ENCODE data around the gene CCSER2.

Gene CCSER2

GRCh38 chr10:84565881-84566582, 237.6 kb downstream of the CCSER2 start:
- Histone ChIP-seq H3F3A (ENCODE audit: low read depth) (no peaks in the 10 kb centered on the region), H3K9me2 (replicated peaks; ENCODE audit: low read depth, low read length) (no peaks in the 10 kb centered on the region), H3K4me3 (ENCODE audit: low read length, poor library complexity, severe bottlenecking) (no peak overlapping the region), H3K36me3 (ENCODE audit: insufficient read depth, low read length) (no peaks in the 10 kb centered on the region), H3K4me1 (ENCODE audit: insufficient read depth, low read length, poor library complexity, severe bottlenecking) (no peaks in the 10 kb centered on the region), H3K79me2 (ENCODE audit: insufficient read depth, low read length) (no peaks in the 10 kb centered on the region), H3K9me3 (ENCODE audit: insufficient read depth, low read depth, low read length) (no peaks in the 10 kb centered on the region), H3K27me3 (ENCODE audit: insufficient read depth, low read length, poor library complexity, severe bottlenecking) (no peaks in the 10 kb centered on the region), H2AFZ (ENCODE audit: low read length) (no peak overlapping the region), H4K20me1 (ENCODE audit: insufficient read depth, low read length, poor library complexity, severe bottlenecking) (no peaks in the 10 kb centered on the region), H3K4me2 (ENCODE audit: low read depth, low read length, poor library complexity, severe bottlenecking) (no peak overlapping the region), H3K9ac (ENCODE audit: low read depth, low read length, poor library complexity, severe bottlenecking) (no peak overlapping the region)
- TF ChIP-seq EZH2phosphoT487 (IDR thresholded peaks at IDR 0.05; ENCODE audit: borderline replicate concordance): no peak
- no peak for TF ChIP-seq CTCF (conservative IDR thresholded peaks at IDR 0.05; ENCODE audit: low read length)

- Histone ChIP-seq H3K79me2 (ENCODE audit: insufficient read depth, low read length) (no peaks in the 10 kb centered on the region), H3K9me3 (ENCODE audit: insufficient read depth, low read depth, low read length) (no peaks in the 10 kb centered on the region), H3K4me3 (ENCODE audit: low read length, poor library complexity, severe bottlenecking) (no peak overlapping the region), H3K9me2 (replicated peaks; ENCODE audit: low read depth, low read length) (no peaks in the 10 kb centered on the region), H3K9ac (ENCODE audit: low read depth, low read length, poor library complexity, severe bottlenecking) (no peak overlapping the region), H3K4me1 (ENCODE audit: insufficient read depth, low read length, poor library complexity, severe bottlenecking) (no peaks in the 10 kb centered on the region), H3K4me2 (ENCODE audit: low read depth, low read length, poor library complexity, severe bottlenecking) (no peak overlapping the region), H3F3A (ENCODE audit: low read depth) (no peaks in the 10 kb centered on the region), H3K36me3 (ENCODE audit: insufficient read depth, low read length) (no peaks in the 10 kb centered on the region), H4K20me1 (ENCODE audit: insufficient read depth, low read length, poor library complexity, severe bottlenecking) (no peaks in the 10 kb centered on the region), H3K27me3 (ENCODE audit: insufficient read depth, low read length, poor library complexity, severe bottlenecking) (no peaks in the 10 kb centered on the region), H2AFZ (ENCODE audit: low read length) (no peak overlapping the region)
- TF ChIP-seq CTCF (conservative IDR thresholded peaks at IDR 0.05; ENCODE audit: low read length) (no peak), EZH2phosphoT487 (IDR thresholded peaks at IDR 0.05; ENCODE audit: borderline replicate concordance) (no peak)
Measured at GRCh38 chr10:84567133-84567532, 238.7 kb downstream of the CCSER2 start.

Data from Loucy (cell line).